Measurements from ENCODE around the gene CCM2. TPM values are rescaled to one million over a fixed set of nuclear protein-coding genes. Genes with fewer than 3 reads are reported as not detected.

CCM2 gene
- total RNA-seq, 1 donor from 2014 or later = 22.4 TPM

- DNase-seq (ENCODE audit: low spot score in 2 of 2) = no peak
- FAIRE-seq = no peak
These were observed 74.7 kb downstream of the CCM2 start for GRCh38 chr7:45074528-45075354.

GRCh38 chr7:45075355-45075644 lies 75.3 kb downstream of the CCM2 start:
- FAIRE-seq = no peak
- DNase-seq (ENCODE audit: low spot score in 2 of 2) = no peak

DNA sequence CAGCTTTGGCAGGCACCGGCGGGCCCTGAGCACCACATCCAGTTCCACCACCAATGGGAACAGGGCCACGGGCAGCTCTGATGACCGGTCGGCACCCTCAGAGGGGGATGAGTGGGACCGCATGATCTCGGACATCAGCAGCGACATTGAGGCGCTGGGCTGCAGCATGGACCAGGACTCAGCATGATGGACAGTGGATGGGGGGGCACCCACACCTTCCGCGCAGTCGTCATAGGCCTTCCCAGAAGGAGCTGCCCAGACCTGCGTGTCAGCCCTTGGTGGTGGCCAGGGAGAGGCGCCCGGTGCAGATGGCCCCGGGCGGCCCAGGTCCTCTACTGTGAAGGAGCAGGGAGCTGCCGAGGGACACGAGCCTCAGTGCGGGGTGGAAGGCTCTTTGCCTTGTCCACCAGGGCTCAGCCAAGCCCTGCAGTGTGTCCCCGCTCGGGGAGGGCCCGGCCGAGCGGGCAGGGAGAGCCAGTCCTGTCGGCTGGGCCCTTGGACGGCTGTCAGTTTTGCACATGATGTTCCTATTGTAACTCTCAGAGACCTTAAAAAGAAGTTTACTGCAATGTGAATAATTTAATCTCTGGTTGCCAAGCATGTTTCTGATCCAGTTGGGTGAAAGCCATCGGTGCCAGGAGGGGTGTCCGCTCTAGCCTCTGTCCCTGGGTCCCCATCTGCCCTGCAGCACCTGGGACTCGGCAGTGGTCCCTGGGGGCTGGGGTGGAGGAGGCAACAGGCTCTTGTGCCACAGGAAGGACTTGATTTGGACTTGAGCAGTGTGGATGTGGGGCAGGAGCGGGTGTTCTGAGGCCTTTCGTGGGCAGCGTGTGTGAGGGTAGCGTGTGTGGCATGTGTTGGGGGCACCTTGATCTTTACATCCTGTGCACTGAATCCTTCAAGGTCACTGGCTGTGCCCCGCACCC lies 76.1 kb downstream of the CCM2 start:
- DNase-seq (ENCODE audit: low spot score in 2 of 2) = no peak
- FAIRE-seq = no peak

DNA sequence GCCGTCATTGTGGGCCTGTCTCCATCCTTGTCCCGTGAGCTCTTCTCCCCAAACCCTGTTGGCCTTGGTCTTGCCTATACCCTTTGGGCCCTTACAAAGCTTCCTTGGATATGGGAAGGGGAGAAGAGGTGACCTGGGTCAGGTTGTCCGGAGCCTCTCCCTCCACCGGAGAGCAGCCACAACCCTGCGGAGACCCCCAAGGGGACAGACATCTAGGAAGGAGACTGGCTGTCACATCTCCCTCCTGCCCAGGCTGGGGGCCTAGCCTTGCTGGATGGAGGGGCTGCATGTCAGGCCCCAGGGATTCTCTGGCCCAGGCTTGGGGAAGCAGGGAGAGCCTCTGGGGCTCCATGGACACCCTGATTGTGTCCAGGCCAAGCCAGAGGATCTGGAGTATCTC lies 76.9 kb downstream of the CCM2 start:
- DNase-seq (ENCODE audit: low spot score in 2 of 2) (no peak), FAIRE-seq (no peak)

DNA sequence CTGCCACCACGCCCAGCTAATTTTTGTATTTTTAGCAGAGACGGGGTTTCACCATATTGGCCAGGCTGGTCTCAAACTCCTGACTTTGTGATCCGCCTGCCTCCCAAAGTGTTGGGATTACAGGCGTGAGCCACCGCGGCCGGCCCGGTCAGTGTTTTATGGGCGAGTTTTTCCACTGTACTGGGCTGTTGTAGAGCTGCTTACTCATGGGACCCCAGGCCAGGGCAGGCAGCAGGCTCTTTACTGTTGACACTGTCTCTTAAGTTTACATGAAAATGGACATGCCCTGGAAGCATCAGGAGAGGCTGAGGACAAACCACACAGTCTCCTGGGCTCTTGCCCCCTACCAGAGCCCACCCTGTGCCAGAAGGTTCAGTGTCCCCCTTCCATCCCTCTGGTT lies 77.6 kb downstream of the CCM2 start:
- DNase-seq (ENCODE audit: low spot score in 2 of 2) = no peak
- FAIRE-seq = no peak

DNA sequence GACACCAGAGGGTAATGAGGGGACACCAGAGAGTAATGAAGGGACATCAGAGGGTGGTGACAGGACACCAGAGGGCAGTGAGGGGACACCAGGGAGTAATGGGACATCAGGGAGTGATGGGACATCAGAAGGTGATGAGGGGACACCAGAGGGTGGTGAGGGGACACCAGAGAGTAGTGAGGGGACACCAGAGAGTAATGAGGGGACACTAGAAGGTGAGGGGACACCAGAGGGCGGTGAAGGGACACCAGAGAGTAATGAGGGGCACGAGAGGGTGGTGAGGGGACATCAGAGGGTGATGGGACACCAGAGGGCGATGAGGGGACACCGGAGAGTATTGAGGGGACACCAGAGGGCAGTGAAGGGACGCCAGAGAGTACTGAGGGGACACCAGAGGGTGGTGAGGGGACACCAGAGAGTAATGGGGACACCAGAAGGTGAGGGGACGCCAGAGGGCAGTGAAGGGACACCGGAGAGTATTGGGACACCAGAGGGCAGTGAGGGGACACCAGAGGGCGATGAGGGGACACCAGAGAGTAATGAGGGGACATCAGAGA lies 78.2 kb downstream of the CCM2 start:
- DNase-seq (ENCODE audit: low spot score in 2 of 2) (peak in 1 of 2 donors; percentile 17), FAIRE-seq (no peak)

DNA sequence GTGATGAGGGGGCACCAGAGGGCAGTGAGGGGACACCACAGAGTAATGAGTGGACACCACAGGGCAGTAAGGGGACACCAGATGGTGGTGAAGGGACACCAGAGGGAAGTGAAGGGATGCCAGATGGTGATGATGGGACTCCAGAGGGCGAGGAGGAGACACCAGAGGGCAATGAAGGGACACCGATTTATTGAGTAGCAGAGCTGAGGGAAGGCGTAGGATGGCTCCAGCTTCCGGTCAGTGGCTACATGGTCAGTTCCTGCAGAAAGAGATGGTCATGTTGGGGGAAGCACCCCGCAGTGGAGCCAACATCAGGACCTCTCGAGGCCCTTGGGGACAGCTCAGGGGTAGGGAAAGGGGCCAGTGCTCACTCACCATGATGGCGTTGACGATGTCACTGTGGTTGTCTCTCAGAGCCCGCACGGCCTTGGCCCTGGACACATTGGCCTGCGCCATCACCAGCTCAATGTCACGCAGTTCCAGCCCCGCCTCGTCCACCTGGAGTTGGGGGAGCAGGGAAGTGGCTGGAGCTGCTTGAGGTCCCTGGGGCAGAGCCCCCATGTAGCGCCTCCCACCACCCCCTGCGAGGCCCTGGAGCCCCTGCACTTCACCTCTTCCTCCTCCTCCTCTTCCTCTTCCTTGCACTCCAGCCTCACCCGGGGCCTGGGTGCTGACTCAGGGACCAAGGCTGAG lies 80.4 kb downstream of the CCM2 start:
- FAIRE-seq (no peak), DNase-seq (ENCODE audit: low spot score in 2 of 2) (no peak)

DNA sequence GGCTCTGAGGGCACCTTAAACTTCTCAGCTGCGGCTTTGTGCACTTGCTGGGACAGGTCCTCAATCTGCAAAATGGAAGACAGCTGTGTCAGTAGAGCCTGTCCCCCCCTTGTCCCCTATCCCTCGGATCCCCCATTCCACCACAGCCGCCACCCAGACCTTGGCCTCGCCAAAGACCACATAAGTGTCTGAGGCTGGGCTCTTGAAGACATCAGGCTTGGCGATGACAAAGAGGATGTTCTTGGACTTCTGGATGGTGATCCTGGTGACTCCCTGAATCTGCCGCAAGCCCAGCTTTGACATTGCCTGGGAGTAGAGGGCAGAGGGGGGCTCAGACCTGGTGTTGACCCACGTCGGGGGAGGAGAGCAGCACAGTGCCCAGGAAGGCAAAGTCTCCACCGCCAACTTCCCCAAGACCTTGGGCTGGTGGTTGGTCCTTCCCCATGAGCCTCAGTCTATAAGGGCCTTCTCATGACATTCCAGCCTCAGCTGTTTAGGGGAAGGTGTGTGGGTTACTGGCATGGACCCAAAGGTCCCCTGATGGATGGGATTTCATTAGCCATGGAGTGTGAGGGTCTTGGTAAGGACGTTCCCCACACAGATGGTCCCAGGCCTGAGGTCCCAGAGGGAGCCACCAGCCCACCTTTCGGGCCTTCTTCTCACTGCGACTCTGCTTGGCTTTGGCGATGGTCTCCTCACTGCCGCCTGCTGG lies 81.1 kb downstream of the CCM2 start:
- FAIRE-seq (no peak), DNase-seq (ENCODE audit: low spot score in 2 of 2) (no peak)

- DNase-seq (ENCODE audit: low spot score in 2 of 2) (no peak), FAIRE-seq (no peak)
These were observed 81.6 kb downstream of the CCM2 start for GRCh38 chr7:45081670-45081974.

DNA sequence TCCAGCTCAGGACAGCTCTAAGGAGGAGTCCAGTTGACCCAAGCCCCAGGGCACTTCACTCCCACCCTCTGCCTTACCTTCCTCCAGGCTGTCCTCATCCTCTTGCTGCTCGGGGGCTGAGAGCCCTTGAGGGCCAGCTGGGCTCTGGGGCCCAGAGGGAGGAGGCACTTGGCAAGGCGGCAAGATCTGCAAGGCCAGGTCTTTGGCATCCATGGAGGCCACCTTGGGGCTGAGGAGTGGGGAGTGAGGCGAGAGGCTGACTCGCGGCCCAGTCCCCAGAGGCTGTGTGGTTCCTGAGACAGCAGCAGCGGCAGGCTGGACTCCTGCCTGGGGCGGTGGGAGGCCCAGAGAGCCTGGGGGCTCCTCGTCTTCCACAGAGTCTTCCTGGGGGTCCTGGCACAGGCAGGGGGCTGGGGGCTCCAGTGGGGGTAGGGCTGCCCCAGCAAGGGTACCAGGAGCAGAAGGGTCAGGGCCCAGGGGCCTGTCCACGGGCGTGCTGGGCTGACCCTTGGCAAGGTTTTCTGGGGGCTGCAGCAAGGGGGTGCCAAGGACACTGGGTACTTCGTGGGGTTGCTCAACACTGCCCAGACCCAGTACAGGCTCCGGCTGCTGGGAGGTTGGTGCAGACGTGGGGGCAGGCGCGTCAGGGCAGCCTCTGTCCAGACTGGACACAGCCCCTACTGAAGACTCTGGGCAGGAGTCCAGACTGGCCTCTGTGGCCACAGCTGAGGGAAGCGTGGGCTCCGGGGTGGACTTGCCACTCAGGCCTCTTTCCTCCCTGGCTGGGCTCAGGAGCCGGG lies 82.2 kb downstream of the CCM2 start:
- DNase-seq (ENCODE audit: low spot score in 2 of 2) (peak; percentile 60), FAIRE-seq (no peak)

- FAIRE-seq = no peak
- no peak for DNase-seq (ENCODE audit: low spot score in 2 of 2)
These were observed 82.9 kb downstream of the CCM2 start for GRCh38 chr7:45082831-45083331.

- FAIRE-seq = no peak
These were observed 84.3 kb downstream of the CCM2 start for GRCh38 chr7:45084336-45084735.

DNA sequence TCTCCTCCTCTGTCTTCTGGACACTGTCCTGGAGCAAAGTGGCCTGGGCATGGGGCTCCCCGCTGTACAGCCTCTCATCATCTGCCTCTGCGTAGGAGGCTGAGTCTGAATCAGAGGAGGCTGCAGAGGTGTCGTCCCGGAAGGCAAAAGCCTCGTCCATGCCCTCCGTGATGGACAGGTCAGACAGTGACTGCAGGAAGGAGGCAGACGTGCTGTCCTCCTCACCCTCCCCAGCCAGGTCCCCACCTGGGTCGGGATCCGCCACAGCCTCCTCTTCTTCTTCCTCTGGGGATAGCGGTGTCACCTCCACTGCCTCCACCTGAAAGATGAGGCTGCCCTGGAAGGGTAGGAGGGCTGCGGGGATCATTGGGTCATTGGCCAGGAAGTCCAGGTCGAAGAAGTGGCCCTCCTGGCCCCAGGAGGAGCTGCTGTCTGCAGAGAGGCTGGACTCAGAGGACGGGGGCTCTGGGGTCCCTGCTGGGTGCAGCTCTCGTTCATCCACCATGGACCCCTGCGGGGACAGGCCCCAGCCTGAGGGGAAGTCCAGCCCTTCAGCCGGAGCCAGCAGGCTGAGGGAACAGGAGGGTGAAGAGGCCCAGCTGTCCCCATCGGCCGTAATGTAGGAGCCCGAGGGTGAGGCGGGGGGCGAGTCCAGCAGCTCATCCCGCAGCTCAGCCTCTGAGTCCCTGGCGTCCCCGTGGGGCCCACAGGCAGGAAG lies 85.1 kb downstream of the CCM2 start:
- no peak for FAIRE-seq
- DNase-seq (ENCODE audit: low spot score in 2 of 2) = no peak

More at GRCh38 chr7:45084336-45084735, 84.3 kb downstream of the CCM2 start:
- no peak for DNase-seq (ENCODE audit: low spot score in 2 of 2)

DNA sequence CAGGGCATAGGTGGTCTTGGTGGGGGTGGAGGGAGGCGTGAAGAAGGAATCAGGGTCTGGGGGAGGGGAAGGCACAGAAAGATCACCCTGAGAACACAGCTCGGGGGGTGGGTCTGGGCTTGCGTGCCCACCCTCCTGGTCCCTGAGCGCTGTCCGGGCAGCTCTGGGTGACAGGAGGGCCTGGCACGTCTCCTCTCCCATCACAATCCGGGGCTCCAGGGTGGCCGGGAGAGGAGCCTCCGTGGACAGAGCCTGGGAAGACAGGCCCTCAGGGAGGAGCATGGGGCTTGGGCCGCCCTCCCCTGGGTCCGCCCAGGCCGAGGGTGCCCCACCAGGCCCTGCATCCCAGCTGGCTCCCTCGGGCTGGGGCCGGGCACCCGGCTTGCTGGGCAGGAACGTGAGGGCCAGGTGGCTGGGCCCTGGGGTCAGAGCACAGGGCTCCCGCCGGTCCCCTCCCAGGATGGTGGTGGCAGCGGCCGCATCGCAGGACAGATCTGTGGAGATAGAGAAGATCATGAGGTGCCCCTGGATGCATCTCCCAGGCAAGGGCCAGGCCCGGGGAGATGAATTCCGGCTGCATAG lies 85.7 kb downstream of the CCM2 start:
- DNase-seq (ENCODE audit: low spot score in 2 of 2) = no peak
- no peak for FAIRE-seq

- FAIRE-seq (no peak), DNase-seq (ENCODE audit: low spot score in 2 of 2) (peak; percentile 58 to 84)
These were observed 86.5 kb downstream of the CCM2 start for GRCh38 chr7:45086331-45087065.

DNA sequence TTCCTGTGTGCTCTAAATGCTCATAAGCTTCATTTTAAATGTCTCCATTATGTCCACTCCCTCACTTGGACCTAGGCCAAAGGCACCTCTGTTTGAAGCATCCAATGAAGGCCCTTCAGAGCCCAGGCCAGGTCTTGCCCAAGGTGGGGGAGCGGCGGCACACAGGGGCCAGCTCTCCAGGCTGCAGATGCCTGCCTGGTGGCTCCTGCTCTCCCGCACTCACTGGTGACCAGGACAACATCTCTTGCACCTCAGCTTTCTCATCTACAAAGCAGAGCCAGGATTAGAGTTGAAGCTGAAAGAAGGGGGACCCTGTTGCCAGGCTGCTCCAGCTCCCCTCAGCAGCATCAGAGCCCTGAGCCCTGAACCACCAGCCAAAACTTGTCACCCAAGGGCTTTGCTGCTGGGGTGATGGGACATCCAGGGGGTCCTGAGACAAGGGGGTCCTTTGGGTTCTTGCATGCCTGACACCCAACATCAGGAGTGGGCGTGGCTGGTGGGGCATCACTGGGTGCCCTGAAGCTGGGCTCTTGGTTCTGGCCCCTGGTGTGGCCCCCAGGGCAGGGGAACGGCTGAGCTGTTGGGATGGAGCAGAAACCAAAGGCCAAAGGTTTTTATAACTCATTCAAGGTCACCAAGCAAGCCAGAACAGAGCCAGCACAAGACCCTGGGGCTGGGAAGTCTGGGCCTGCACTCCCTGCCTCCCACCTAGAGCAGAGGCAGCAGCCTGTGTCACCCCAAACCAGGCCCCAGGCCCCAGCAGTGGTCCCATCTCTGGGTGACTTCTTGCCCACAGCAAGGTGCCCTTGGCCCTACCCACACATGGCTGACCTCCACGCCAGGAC lies 87.5 kb downstream of the CCM2 start:
- no peak for DNase-seq (ENCODE audit: low spot score in 2 of 2)
- no peak for FAIRE-seq
